ENCODE data around the gene FBXL3. TPM values are rescaled to one million over a fixed set of nuclear protein-coding genes. Genes with fewer than 3 reads are reported as not detected.

The FBXL3 gene
- total and polyA plus RNA-seq, 10 donors: 18.5 to 80.9 (median 51.0) TPM

- intact Hi-C loops (cut with DNase I; ENCODE audit: low total_unique reads): no loop called here
- Histone ChIP-seq H3K27me3 (replicated peaks in 1 of 7) (no peaks in the 10 kb centered on the region), H3K27ac (no peak overlapping the region), H3K4me3 (no peak overlapping the region), H3K9me3 (no peaks in the 10 kb centered on the region), H3K36me3 (peaks cover 5 to 100% (median 67%) of the 10 kb centered on the region in 6 donors), H3K4me1 (peaks cover 3 to 23% (median 13%) of the 10 kb centered on the region in 6 donors)
- TF ChIP-seq POLR2A (IDR thresholded peaks at IDR 0.05) (no peak), POLR2AphosphoS5 (IDR thresholded peaks at IDR 0.05) (no peak), CTCF (IDR thresholded peaks at IDR 0.05 in 8 of 11, conservative IDR thresholded peaks at IDR 0.05 in 3 of 11) (no peak)
- no peak for DNase-seq
- 94 to 100% (median 95%) methylated on average over 1 of the region's 1 CpG for WGBS, 5 donors
Measured at GRCh38 chr13:77062097-77062496, 35.1 kb upstream of the FBXL3 start.

DNA sequence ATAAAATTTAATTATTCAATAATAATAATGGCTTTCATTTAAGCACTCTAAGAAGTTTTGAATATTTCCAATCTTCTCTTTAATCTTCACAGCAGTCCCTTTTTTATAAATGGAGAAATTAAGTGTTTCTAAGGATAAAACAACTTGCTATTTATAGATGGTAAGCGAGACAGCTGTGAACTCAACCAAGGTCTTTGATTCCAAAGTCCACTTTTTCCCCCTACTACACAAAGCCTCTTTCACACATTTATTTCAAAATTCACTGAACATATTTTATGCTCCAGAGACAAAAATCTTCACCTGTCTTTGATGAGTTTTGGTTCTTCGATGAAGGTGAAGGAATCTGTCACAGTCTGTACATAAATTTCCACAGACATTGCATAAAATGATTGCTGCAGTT, 34.4 kb upstream of the FBXL3 start:
- intact Hi-C loops (cut with DNase I; ENCODE audit: low total_unique reads): no loop called here
- DNase-seq: no peak
- peaks cover 7 to 100% (median 70%) of the 10 kb centered on the region in 6 donors for H3K36me3 ChIP-seq
- no peaks in the 10 kb centered on the region for H3K9me3 ChIP-seq
- WGBS, 5 donors: 80 to 96% (median 84%) methylated on average over 2 of the region's 2 CpGs
- H3K27ac ChIP-seq: no peak overlapping the region
- peaks cover 3 to 16% (median 13%) of the 10 kb centered on the region in 6 donors for H3K4me1 ChIP-seq
- no peaks in the 10 kb centered on the region for H3K27me3 ChIP-seq (replicated peaks in 1 of 7)
- TF ChIP-seq POLR2AphosphoS5 (IDR thresholded peaks at IDR 0.05) (no peak), POLR2A (IDR thresholded peaks at IDR 0.05) (no peak), CTCF (IDR thresholded peaks at IDR 0.05 in 8 of 11, conservative IDR thresholded peaks at IDR 0.05 in 3 of 11) (no peak)
- H3K4me3 ChIP-seq: no peak overlapping the region

DNA sequence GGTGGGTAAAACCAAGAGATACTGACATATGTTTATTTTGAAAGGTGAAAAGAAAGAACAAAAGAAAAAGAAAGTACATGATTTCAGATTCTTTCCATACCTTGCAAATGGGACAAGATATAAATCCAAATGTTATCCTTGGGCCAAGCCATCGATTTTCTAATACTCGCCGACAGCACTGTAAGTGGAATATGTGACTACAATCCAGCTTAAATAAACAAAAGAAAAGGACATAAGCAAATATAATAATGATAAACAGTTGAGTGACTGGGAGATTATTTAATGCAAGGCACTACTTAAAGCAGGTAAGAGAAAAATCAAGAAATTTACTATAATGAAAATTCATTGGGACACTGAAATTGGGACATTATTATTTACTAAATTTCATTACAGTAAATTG, 29.9 kb upstream of the FBXL3 start:
- TF ChIP-seq CTCF (IDR thresholded peaks at IDR 0.05 in 8 of 11, conservative IDR thresholded peaks at IDR 0.05 in 3 of 11): no peak
- no peak for TF ChIP-seq POLR2AphosphoS5 (IDR thresholded peaks at IDR 0.05)
- TF ChIP-seq POLR2A (IDR thresholded peaks at IDR 0.05): no peak
- H3K4me1 ChIP-seq: no peaks in the 10 kb centered on the region
- no peak overlapping the region for H3K27ac ChIP-seq
- no peak overlapping the region for H3K4me3 ChIP-seq
- intact Hi-C loops (cut with DNase I; ENCODE audit: low total_unique reads): no loop called here
- no peak for DNase-seq
- H3K27me3 ChIP-seq (replicated peaks in 1 of 7): no peaks in the 10 kb centered on the region
- peaks cover 6 to 100% (median 79%) of the 10 kb centered on the region in 6 donors for H3K36me3 ChIP-seq
- WGBS, 5 donors: 93 to 98% (median 97%) methylated on average over 3 of the region's 3 CpGs
- H3K9me3 ChIP-seq: no peaks in the 10 kb centered on the region

DNA sequence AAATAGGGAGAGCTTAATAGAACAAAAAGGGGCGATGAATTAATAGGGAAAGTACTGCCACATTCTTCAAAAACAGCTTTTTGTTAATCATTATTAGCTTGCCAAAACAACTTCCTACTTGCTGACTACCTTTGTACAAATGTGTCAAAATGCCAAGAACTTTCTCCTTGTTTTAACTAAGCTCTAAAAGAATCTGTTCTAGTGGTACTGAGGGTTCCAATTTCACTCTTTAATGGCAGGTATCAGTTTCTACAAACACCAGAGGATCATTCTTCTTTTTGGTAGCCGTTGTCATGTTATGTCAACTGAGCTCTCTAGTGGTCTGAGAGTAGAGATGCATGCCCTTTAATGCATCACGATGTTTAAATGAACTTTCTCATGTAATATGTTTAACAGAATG, 29.4 kb upstream of the FBXL3 start:
- DNase-seq: no peak
- intact Hi-C loops (cut with DNase I; ENCODE audit: low total_unique reads): no loop called here
- Histone ChIP-seq H3K27ac (no peak overlapping the region), H3K27me3 (replicated peaks in 1 of 7) (no peaks in the 10 kb centered on the region), H3K4me3 (no peak overlapping the region), H3K36me3 (peaks cover 6 to 100% (median 82%) of the 10 kb centered on the region in 6 donors), H3K4me1 (no peaks in the 10 kb centered on the region), H3K9me3 (no peaks in the 10 kb centered on the region)
- 91 to 95% (median 93%) methylated on average over 3 of the region's 3 CpGs for WGBS, 5 donors
- TF ChIP-seq CTCF (IDR thresholded peaks at IDR 0.05 in 8 of 11, conservative IDR thresholded peaks at IDR 0.05 in 3 of 11) (no peak), POLR2AphosphoS5 (IDR thresholded peaks at IDR 0.05) (no peak), POLR2A (IDR thresholded peaks at IDR 0.05) (no peak)

All from spleen (tissue), 11 donors.